ENCODE data around the gene C17orf113. TPM values are rescaled to one million over a fixed set of nuclear protein-coding genes. Genes with fewer than 3 reads are reported as not detected.

The C17orf113 gene
- total RNA-seq, 4 donors from 2014 or later: 0.09 to 0.63 (median 0.19) TPM

- no peak for TF ChIP-seq CTCF (IDR thresholded peaks at IDR 0.05)
- ATAC-seq (ENCODE audit: low FRiP score): no peak
Measured at GRCh38 chr17:42040818-42041217, 9.6 kb downstream of the C17orf113 start.

GRCh38 chr17:42039794-42040763 is 10.3 kb downstream of the C17orf113 start:
- ATAC-seq (ENCODE audit: low FRiP score): no peak
- DNase-seq (ENCODE audit: low spot score): no peak
- no peak for TF ChIP-seq CTCF (IDR thresholded peaks at IDR 0.05)

More at GRCh38 chr17:42040818-42041217, 9.6 kb downstream of the C17orf113 start:
- DNase-seq (ENCODE audit: low spot score): no peak

GRCh38 chr17:42038221-42038973 is 12.0 kb downstream of the C17orf113 start:
- ATAC-seq (ENCODE audit: low FRiP score) (no peak), DNase-seq (ENCODE audit: low spot score) (no peak)
- TF ChIP-seq CTCF (IDR thresholded peaks at IDR 0.05): no peak

GRCh38 chr17:42034059-42034458 is 16.3 kb downstream of the C17orf113 start:
- DNase-seq (ENCODE audit: low spot score): no peak
- ATAC-seq (ENCODE audit: low FRiP score): no peak
- TF ChIP-seq CTCF (IDR thresholded peaks at IDR 0.05): no peak

- no peak for DNase-seq (ENCODE audit: low spot score)
- no peak for TF ChIP-seq CTCF (IDR thresholded peaks at IDR 0.05)
- no peak for ATAC-seq (ENCODE audit: low FRiP score)
Measured at GRCh38 chr17:42031584-42031983, 18.8 kb downstream of the C17orf113 start.

- TF ChIP-seq CTCF (IDR thresholded peaks at IDR 0.05): no peak
- ATAC-seq (ENCODE audit: low FRiP score) (no peak), DNase-seq (ENCODE audit: low spot score) (no peak)
Measured at GRCh38 chr17:42028791-42029127, 21.6 kb downstream of the C17orf113 start.
